ENCODE results near the gene CEP162. TPM values are rescaled to one million over a fixed set of nuclear protein-coding genes. Genes with fewer than 3 reads are reported as not detected.
"Not testable (repeated sequence)": the region's sequence is repeated elsewhere in the genome, so short reads cannot be mapped to it uniquely, and the experiment has no call there.

Gene CEP162
- total RNA-seq, 4 donors from 2014 or later, result 6.3 to 45.4 (median 8.7) TPM

DNA sequence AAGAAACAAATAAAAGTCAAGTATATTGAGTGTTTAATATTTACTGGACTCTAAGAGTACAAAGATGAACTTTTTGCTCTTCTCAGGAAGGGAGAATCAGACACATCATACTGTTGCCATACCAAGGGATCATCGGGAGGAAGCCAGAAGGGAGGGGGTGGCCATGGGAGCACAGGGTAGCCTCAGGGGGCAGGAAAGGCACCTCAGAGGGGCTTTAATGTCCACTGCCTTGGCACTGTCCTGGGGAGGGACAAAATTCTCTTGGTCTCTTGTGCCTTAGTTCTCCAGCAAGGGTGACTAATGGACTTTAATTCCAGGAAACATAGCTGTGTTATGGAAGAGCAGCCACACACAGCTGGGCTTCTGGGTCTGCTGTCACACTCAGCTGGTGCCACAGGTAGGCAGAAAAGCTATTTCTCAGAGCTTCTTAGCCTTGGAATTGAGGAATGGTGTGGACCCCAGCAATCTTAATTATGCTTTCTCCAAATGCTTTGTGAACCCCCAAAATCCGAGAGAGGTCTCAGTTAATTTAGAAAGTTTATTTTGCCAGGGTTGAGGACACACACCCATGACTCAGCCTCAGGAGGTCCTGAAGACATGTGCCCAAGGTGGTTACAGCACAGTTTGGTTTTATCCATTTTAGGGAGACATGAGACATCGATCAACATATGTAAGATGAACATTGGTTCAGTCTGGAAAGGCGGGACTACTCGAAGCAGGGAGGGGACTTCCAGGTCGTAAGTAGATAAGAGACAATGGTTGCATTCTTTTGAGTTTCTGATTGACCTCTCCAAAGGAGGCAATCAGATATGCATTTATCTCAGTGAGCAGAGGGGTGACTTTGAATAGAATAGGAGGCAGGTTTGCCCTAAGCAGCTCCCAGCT, 140.7 kb downstream of the CEP162 start:
- no peaks in the 10 kb centered on the region for H3K36me3 ChIP-seq
- TF ChIP-seq CTCF (IDR thresholded peaks at IDR 0.05), result no peak
- no peak for TF ChIP-seq POLR2A (IDR thresholded peaks at IDR 0.05)
- H3K27ac ChIP-seq, result no peak overlapping the region
- H3K27me3 ChIP-seq, result no peaks in the 10 kb centered on the region
- no peaks in the 10 kb centered on the region for H3K4me1 ChIP-seq
- H3K4me3 ChIP-seq, result no peak overlapping the region
- no peaks in the 10 kb centered on the region for H3K9me3 ChIP-seq
- DNase-seq, result no peak

- Histone ChIP-seq H3K27ac (no peak overlapping the region), H3K4me1 (no peaks in the 10 kb centered on the region), H3K4me3 (no peak overlapping the region), H3K27me3 (no peaks in the 10 kb centered on the region), H3K9me3 (no peaks in the 10 kb centered on the region), H3K36me3 (no peaks in the 10 kb centered on the region)
- TF ChIP-seq POLR2A (IDR thresholded peaks at IDR 0.05) (no peak), CTCF (IDR thresholded peaks at IDR 0.05) (no peak)
- no peak for DNase-seq
Observed at GRCh38 chr6:84086056-84086455, 141.4 kb downstream of the CEP162 start.

DNA sequence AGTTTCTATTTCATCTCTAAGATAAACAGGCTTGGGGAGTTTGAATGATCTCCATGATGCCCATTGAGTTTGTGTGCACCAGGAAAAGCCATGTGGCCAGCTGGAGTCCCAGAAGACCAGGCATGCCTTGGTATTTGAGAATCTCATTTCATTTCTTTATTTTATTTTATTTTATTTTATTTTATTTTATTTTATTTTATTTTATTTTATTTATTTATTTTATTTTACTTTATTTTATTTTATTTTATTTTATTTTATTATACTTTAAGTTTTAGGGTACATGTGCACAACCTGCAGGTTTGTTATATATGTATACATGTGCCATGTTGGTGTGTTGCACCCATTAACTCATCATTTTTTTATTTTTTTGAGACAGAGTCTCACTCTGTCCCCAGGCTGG, 142.7 kb downstream of the CEP162 start:
- not testable (repeated sequence) for H3K27ac ChIP-seq, H3K4me1 ChIP-seq

GRCh38 chr6:84082689-84083265, 144.7 kb downstream of the CEP162 start:
- H3K36me3 ChIP-seq, result no peaks in the 10 kb centered on the region
- H3K27ac ChIP-seq, result no peak overlapping the region
- no peaks in the 10 kb centered on the region for H3K9me3 ChIP-seq
- TF ChIP-seq POLR2A (IDR thresholded peaks at IDR 0.05), result no peak
- no peak for TF ChIP-seq CTCF (IDR thresholded peaks at IDR 0.05)
- no peak for DNase-seq
- no peak overlapping the region for H3K4me3 ChIP-seq
- H3K4me1 ChIP-seq, result no peaks in the 10 kb centered on the region
- no peaks in the 10 kb centered on the region for H3K27me3 ChIP-seq

More for the DNA sequence above, 142.7 kb downstream of the CEP162 start:
- DNase-seq, H3K4me3 ChIP-seq, H3K27me3 ChIP-seq, H3K36me3 ChIP-seq, H3K9me3 ChIP-seq: not testable (repeated sequence)

DNA sequence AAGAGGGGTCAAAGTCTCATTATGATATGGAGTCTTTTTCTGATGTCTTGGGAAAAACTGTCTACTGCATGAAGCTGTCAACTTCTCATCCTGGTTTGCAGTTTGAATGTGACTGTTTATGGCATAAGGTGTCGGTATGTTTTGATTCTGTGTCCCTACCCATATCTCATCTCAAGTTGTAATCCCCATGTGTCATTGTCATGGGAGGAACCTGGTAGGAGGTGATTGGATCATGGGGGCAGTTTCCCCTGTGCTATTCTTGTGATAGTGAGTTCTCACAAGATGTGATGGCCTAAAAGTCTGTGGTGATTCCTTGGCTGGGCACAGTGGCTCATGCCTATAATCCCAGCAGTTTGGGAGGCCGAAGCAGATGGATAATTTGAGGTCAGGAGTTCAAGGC, 146.2 kb downstream of the CEP162 start:
- DNase-seq, result no peak
- H3K4me1 ChIP-seq, result no peaks in the 10 kb centered on the region
- H3K36me3 ChIP-seq, result no peaks in the 10 kb centered on the region
- no peaks in the 10 kb centered on the region for H3K27me3 ChIP-seq
- H3K27ac ChIP-seq, result no peak overlapping the region
- no peak overlapping the region for H3K4me3 ChIP-seq
- no peaks in the 10 kb centered on the region for H3K9me3 ChIP-seq
- TF ChIP-seq CTCF (IDR thresholded peaks at IDR 0.05), result no peak
- no peak for TF ChIP-seq POLR2A (IDR thresholded peaks at IDR 0.05)

GRCh38 chr6:84078335-84078734, 149.1 kb downstream of the CEP162 start:
- no peaks in the 10 kb centered on the region for H3K9me3 ChIP-seq
- no peak for DNase-seq
- H3K4me1 ChIP-seq, result no peaks in the 10 kb centered on the region
- TF ChIP-seq POLR2A (IDR thresholded peaks at IDR 0.05) (no peak), CTCF (IDR thresholded peaks at IDR 0.05) (no peak)
- no peaks in the 10 kb centered on the region for H3K36me3 ChIP-seq
- H3K4me3 ChIP-seq, result no peak overlapping the region
- H3K27ac ChIP-seq, result no peak overlapping the region
- no peaks in the 10 kb centered on the region for H3K27me3 ChIP-seq
